ENCODE results near the gene BAHD1. TPM values are rescaled to one million over a fixed set of nuclear protein-coding genes. Genes with fewer than 3 reads are reported as not detected.

The BAHD1 gene
- total RNA-seq, 4 donors from 2014 or later: 12.8 to 18.5 (median 16.2) TPM

DNA sequence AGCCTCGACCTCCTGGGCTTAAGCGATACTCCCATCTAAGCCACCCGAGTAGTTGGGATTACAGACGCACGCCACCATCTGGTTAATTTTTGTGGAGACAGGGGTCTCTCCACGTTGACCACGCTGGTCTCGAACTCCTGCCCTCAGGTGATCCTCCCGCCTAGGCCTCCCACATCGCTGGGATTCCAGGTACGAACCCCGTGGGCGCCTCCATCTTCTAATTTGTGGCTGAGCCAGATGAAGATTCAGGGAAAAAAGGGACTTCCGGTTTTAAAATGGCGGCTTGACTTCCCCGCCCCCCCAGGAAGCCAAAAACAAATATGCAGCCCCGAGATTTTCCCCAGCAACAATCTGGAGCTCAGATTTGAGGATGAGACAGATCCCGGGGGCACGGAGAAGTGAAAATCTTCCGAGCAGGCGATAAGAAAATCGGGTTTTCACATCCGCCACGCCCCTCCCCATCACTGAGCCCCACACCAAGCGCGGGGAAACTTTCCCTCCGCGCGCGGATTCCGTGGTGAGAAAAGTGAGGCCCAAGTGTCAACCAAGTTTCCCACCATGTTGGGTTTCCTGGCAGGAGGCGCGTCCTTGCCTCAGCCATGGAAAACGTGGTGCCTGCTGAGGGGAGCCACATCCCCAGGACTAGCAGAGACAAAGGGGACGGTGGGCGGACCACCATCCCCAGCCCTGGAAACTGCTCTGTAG lies 45.5 kb downstream of the BAHD1 start:
- H3K4me3 ChIP-seq (ENCODE audit: low read depth, poor library complexity, severe bottlenecking): no peak overlapping the region
- TF ChIP-seq, protein P1, sequence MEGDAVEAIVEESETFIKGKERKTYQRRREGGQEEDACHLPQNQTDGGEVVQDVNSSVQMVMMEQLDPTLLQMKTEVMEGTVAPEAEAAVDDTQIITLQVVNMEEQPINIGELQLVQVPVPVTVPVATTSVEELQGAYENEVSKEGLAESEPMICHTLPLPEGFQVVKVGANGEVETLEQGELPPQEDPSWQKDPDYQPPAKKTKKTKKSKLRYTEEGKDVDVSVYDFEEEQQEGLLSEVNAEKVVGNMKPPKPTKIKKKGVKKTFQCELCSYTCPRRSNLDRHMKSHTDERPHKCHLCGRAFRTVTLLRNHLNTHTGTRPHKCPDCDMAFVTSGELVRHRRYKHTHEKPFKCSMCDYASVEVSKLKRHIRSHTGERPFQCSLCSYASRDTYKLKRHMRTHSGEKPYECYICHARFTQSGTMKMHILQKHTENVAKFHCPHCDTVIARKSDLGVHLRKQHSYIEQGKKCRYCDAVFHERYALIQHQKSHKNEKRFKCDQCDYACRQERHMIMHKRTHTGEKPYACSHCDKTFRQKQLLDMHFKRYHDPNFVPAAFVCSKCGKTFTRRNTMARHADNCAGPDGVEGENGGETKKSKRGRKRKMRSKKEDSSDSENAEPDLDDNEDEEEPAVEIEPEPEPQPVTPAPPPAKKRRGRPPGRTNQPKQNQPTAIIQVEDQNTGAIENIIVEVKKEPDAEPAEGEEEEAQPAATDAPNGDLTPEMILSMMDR (IDR thresholded peaks at IDR 0.05): no peak
- TF ChIP-seq POLR2A (IDR thresholded peaks at IDR 0.05): no peak
- 79 to 92% methylated on average over 36 of the region's 36 CpGs for WGBS, 2 donors
- intact Hi-C loops (cut with DNase I; ENCODE audit: low total_unique reads): no loop called here
- DNase-seq (ENCODE audit: low spot score in 2 of 2): no peak

DNA sequence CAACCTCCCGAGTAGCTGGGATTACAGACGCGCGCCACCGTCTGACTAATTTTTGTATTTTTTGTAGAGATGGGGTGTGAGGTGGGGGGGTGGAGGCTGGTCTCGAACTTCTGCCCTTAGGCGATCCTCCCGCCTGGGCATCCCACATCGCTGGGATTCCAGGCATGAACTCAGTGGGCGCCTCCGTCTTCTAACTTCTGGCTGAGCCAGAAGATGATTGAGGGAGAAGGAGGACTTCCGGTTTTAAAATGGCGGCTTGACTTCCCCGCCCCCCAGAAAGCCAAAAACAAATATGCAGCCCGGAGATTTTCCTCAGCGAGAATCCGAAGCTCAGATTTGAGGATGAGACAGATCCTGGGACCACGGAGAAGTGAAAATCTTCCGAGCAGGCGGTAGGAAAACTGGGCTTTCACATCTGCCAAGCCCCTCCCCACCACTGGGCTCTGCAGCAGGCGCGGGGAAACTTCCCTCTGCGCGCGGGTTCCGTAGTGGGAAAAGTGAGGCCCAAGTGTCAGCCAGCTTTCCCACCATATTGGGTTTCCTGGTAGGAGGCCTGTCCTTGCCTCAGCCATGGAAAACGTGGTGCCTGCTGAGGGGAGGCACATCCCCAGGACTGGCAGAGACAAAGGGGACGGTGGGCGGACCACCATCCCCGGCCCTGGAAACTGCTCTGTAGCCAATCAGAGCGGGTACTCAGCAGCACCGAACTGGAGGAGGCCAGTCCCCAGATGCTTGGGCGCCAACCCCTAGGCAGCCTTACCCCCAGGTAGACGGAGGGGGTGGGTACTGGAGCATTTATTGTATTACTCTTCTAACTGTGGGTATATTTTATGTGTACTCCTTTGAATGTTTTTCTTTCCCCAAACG lies 47.3 kb downstream of the BAHD1 start:
- no peak for DNase-seq (ENCODE audit: low spot score in 2 of 2)
- 85 to 92% methylated on average over 35 of the region's 35 CpGs for WGBS, 2 donors
- TF ChIP-seq, protein P1 (IDR thresholded peaks at IDR 0.05): no peak
- no peak for TF ChIP-seq POLR2A (IDR thresholded peaks at IDR 0.05)
- intact Hi-C loops (cut with DNase I; ENCODE audit: low total_unique reads): no loop called here
- H3K4me3 ChIP-seq (ENCODE audit: low read depth, poor library complexity, severe bottlenecking): no peak overlapping the region

DNA sequence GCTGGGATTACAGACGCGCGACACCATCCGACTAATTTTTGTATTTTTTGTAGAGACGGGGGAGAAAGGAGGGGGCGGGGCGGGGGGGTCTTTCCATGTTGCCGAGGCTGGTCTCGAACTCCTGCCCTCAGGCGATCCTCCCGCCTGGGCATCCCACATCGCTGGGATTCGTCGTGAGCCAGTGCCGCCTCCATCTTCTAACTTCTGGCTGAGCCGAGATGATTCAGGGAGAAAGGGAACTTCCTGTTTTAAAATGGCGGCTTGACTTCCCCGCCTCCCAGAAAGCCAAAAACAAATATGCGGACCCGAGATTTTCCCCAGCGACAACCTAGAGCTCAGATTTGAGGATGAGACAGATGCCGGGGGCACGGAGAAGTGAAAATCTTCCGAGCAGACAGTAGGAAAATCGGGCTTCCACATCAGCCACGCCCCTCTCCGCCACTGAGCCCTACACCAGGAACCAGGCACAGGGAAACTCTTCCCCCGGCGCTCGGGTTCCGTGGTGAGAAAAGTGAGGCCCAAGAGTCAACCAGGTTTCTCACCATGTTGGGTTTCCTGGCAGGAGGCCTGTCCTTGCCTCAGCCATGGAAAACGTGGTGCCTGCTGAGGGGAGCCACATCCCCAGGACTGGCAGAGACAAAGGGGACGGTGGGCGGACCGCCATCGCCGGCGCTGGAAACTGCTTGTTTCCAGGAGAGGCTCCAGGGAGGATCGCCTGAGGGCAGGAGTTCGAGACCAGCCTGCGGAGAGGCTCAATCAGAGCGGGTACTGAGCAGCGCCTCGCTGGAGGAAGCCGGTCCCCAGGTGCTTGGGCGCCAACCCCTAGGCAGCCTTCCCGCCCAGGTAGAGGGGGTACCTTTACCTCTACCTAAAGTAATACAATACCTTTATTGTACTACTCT lies 48.8 kb downstream of the BAHD1 start:
- WGBS, 2 donors: 87% methylated on average over 47 of the region's 47 CpGs
- peak in 1 of 2 donors; percentile 82 for DNase-seq (ENCODE audit: low spot score in 2 of 2)
- no peak overlapping the region for H3K4me3 ChIP-seq (ENCODE audit: low read depth, poor library complexity, severe bottlenecking)
- intact Hi-C loops (cut with DNase I; ENCODE audit: low total_unique reads): no loop called here
- no peak for TF ChIP-seq POLR2A (IDR thresholded peaks at IDR 0.05)
- TF ChIP-seq, protein P1 (IDR thresholded peaks at IDR 0.05): no peak

DNA sequence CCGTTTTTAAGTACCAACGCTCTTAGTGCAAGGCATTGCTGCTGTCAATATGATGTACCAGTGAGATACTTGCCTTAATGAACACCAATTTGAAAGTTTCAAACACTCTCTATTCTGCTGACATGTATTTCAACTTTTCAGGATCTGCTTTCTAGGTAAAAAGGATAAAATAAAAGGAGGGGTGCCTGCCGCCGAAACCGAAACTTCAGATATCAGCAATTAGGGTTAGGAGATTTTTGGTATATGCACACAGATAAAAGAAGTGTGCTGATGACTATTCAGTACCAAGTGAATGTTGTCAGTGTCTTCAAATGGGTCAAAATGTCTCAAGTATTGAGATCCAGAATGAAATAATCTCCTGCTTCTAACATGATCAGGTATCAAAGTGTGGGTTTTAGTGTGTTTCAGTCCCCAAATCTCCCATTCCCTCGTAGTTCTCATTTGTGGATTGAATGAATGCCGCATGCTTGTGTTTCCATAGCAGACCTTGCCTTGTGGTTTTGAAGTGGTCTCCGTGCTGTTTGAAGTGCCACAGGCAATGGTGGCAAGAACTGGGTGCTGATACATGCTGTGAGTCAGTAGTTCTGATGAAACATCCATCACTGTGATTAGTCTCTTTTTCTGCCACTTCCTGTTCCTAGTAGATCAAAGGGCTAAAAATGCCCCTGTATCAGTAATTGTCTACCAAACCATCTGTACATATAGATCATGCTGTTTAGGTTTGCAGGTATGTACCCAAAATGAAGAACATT lies 52.5 kb downstream of the BAHD1 start:
- H3K4me3 ChIP-seq (ENCODE audit: low read depth, poor library complexity, severe bottlenecking): no peak overlapping the region
- 78 to 81% methylated on average over 8 of the region's 8 CpGs for WGBS, 2 donors
- intact Hi-C loops (cut with DNase I; ENCODE audit: low total_unique reads): no loop called here
- DNase-seq (ENCODE audit: low spot score in 2 of 2): no peak
- TF ChIP-seq, protein P1 (IDR thresholded peaks at IDR 0.05): no peak
- TF ChIP-seq POLR2A (IDR thresholded peaks at IDR 0.05): no peak

DNA sequence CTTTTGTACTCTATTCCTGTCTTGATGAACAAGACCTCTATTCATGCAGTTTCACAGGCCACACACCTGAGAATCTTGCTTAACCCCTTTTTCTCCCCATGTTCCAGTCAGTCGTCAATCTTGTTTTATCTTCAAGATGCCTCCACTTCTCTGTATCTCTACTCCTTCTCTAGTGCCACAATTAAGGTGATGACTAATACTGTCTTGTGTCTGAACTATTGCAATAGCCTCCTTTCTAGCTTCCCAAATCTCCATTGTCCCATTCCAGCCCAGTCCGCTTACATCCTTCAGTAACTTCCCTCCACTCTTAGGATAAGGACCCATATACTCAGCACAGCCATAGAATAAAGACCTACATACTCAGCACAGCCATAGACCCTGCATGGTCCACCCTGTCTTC lies 54.8 kb downstream of the BAHD1 start:
- DNase-seq (ENCODE audit: low spot score in 2 of 2): no peak
- TF ChIP-seq, protein P1 (IDR thresholded peaks at IDR 0.05): no peak
- no peak for TF ChIP-seq POLR2A (IDR thresholded peaks at IDR 0.05)
- intact Hi-C loops (cut with DNase I; ENCODE audit: low total_unique reads): loop anchor here (2.0 kb wide), 1 partner anchor 53 kb away; no protein-coding TSS in a partner anchor
- WGBS, 2 donors: 89 to 96% methylated on average over 2 of the region's 2 CpGs
- H3K4me3 ChIP-seq (ENCODE audit: low read depth, poor library complexity, severe bottlenecking): no peak overlapping the region
